OCI-LY1 (cell line): ENCODE measurements around the gene ZNF442.
"Not testable (repeated sequence)": the region's sequence is repeated elsewhere in the genome, so short reads cannot be mapped to it uniquely, and the experiment has no call there.

Experiments used
- H2AFZ ChIP-seq: fragments of 200-600 bp; sonication (generic), shearing (Covaris generic); 2 replicates; pipeline ENCODE4 v1.6.0; 2014; ENCODE audit warnings: antibody characterized with exemption, mild to moderate bottlenecking, low read length
- H3F3A ChIP-seq: fragments of 200-600 bp; sonication (generic), shearing (Covaris generic); 2 replicates; pipeline ENCODE4 v1.6.0; 2014; ENCODE audit warnings: mild to moderate bottlenecking, antibody characterized with exemption, low read length, moderate library complexity; ENCODE audit not compliant: insufficient read depth
- H3K27ac ChIP-seq: fragments of 200-600 bp; sonication (generic); 2 replicates; pipeline ENCODE4 v1.5.1; 2014; ENCODE audit warnings: low read length, mixed run types, mild to moderate bottlenecking, low read depth; ENCODE audit not compliant: poor library complexity, severe bottlenecking
- H3K27me3 ChIP-seq: fragments of 200-600 bp; sonication (generic); 2 replicates; pipeline ENCODE4 v1.6.0; 2014; ENCODE audit warnings: antibody characterized with exemption, mild to moderate bottlenecking, low read length, moderate library complexity; ENCODE audit not compliant: insufficient read depth
- H3K36me3 ChIP-seq: fragments of 200-600 bp; sonication (generic); 2 replicates; pipeline ENCODE4 v1.6.1; 2014; ENCODE audit warnings: mild to moderate bottlenecking, antibody characterized with exemption, low read length, moderate library complexity, mixed read lengths; ENCODE audit not compliant: insufficient read depth
- H3K4me1 ChIP-seq: fragments of 200-600 bp; sonication (generic); 2 replicates; pipeline ENCODE4 v1.5.1; 2014; ENCODE audit warnings: mild to moderate bottlenecking, low read length, moderate library complexity; ENCODE audit not compliant: insufficient read depth, severe bottlenecking
- H3K4me2 ChIP-seq: fragments of 200-600 bp; sonication (generic), shearing (Covaris generic); 2 replicates; pipeline ENCODE4 v1.6.1; 2014; ENCODE audit warnings: low read length
- H3K4me3 ChIP-seq: fragments of 200-600 bp; sonication (generic); 2 replicates; pipeline ENCODE4 v1.5.1; 2014; ENCODE audit warnings: low read length, low read depth, mild to moderate bottlenecking, mixed read lengths; ENCODE audit not compliant: poor library complexity, severe bottlenecking
- H3K79me2 ChIP-seq: fragments of 200-600 bp; shearing (Covaris generic); 2 replicates; pipeline ENCODE4 v1.6.1; 2016; ENCODE audit warnings: mixed run types, low read length, mixed read lengths; ENCODE audit not compliant: insufficient read depth
- H3K9ac ChIP-seq: fragments of 200-600 bp; sonication (generic), shearing (Covaris generic); 2 replicates; pipeline ENCODE4 v1.6.1; 2014; ENCODE audit warnings: mild to moderate bottlenecking, low read length, mixed read lengths
- H3K9me2 ChIP-seq: fragments of 200-600 bp; sonication (generic), shearing (Covaris generic); 2 replicates; pipeline ENCODE4 v1.6.1; 2014; ENCODE audit warnings: low read depth, mild to moderate bottlenecking, low read length, mixed read lengths
- H3K9me3 ChIP-seq: fragments of 200-600 bp; shearing (Covaris generic); 2 replicates; pipeline ENCODE4 v1.6.1; 2014; ENCODE audit warnings: low read length, mixed read lengths
- H4K20me1 ChIP-seq: fragments of 200-600 bp; sonication (generic), shearing (Covaris generic); 2 replicates; pipeline ENCODE4 v1.6.0; 2016; ENCODE audit warnings: mild to moderate bottlenecking, low read length; ENCODE audit not compliant: insufficient read depth
- CTCF ChIP-seq: fragments of 200-600 bp; sonication (generic), shearing (Covaris generic); IDR thresholded peaks from 2 replicates; pipeline ENCODE4 v1.5.1; 2017; ENCODE audit warnings: mild to moderate bottlenecking, antibody characterized with exemption, low read length, moderate library complexity, mixed read lengths
- EZH2 ChIP-seq: fragments of 200-600 bp; sonication (generic), shearing (Covaris generic); IDR thresholded peaks from 2 replicates; pipeline ENCODE4 v1.8.0; 2017; ENCODE audit warnings: borderline replicate concordance, mixed run types, mild to moderate bottlenecking, antibody characterized with exemption, low read length, moderate library complexity, mixed read lengths

ZNF442 gene

GRCh38 chr19:12365236-12366162 lies at the start of gene ZNF442:
Gene ZNF442 (minus strand): TSS chr19:12365683. CDS start chr19:12363631, 2,052 bp downstream.
- no peaks in the 10 kb centered on the region for H3F3A ChIP-seq
- no peak within 1 kb of the TSS for H3K27ac ChIP-seq
- no peaks in the 10 kb centered on the region for H3K9me3 ChIP-seq
- H3K4me3 ChIP-seq: peak within 1 kb of the TSS; percentile 85
- H2AFZ ChIP-seq: peak within 1 kb of the TSS; percentile 64; the same call in 1 of the 2 replicates
- no peaks in the 10 kb centered on the region for H4K20me1 ChIP-seq
- H3K36me3 ChIP-seq: no peaks in the 10 kb centered on the region
- peaks cover 13% of the 10 kb centered on the region for H3K4me1 ChIP-seq
- peak within 1 kb of the TSS; percentile 75 for H3K4me2 ChIP-seq
- H3K27me3 ChIP-seq: no peaks in the 10 kb centered on the region
- peak within 1 kb of the TSS; percentile 84 for H3K9ac ChIP-seq
- H3K9me2 ChIP-seq: no peaks in the 10 kb centered on the region
- no peak for TF ChIP-seq EZH2
- TF ChIP-seq CTCF: peak; percentile 21; the same call in 1 of the 2 replicates
- H3K79me2 ChIP-seq: no peaks in the 10 kb centered on the region

- Histone ChIP-seq H3K9me3 (0 out of 2 replicates have a peak, but pooled peaks cover 9% of the 10 kb centered on the region), H2AFZ (no peak overlapping the region), H4K20me1 (no peaks in the 10 kb centered on the region), H3F3A (no peaks in the 10 kb centered on the region), H3K9me2 (no peaks in the 10 kb centered on the region), H3K36me3 (no peaks in the 10 kb centered on the region), H3K9ac (no peak overlapping the region), H3K27me3 (no peaks in the 10 kb centered on the region), H3K4me3 (no peak overlapping the region), H3K4me1 (no peaks in the 10 kb centered on the region), H3K27ac (no peak overlapping the region), H3K79me2 (no peaks in the 10 kb centered on the region), H3K4me2 (no peak overlapping the region)
- no peak for TF ChIP-seq EZH2
Observed at GRCh38 chr19:12411893-12412292, 46.4 kb upstream of the ZNF442 start.

GRCh38 chr19:12400633-12401502 lies 35.4 kb upstream of the ZNF442 start, which contains the start of gene ZNF799:
Gene ZNF799 (minus strand): TSS chr19:12401271. CDS start chr19:12401070, 201 bp downstream.
- Histone ChIP-seq H3K4me2 (peak within 1 kb of the TSS; percentile 75), H2AFZ (peak within 1 kb of the TSS; percentile 80; the same call in 1 of the 2 replicates), H3K27me3 (no peaks in the 10 kb centered on the region), H4K20me1 (no peaks in the 10 kb centered on the region), H3K79me2 (no peaks in the 10 kb centered on the region), H3F3A (no peaks in the 10 kb centered on the region), H3K9me3 (0 out of 2 replicates have a peak, but pooled peaks cover 5% of the 10 kb centered on the region), H3K4me3 (peak within 1 kb of the TSS; percentile 92), H3K27ac (no peak within 1 kb of the TSS), H3K4me1 (peaks cover 7% of the 10 kb centered on the region), H3K36me3 (no peaks in the 10 kb centered on the region), H3K9ac (peak within 1 kb of the TSS; percentile 85), H3K9me2 (no peaks in the 10 kb centered on the region)
- TF ChIP-seq CTCF: no peak; the same call in 1 of the 2 replicates
- no peak for TF ChIP-seq EZH2

DNA sequence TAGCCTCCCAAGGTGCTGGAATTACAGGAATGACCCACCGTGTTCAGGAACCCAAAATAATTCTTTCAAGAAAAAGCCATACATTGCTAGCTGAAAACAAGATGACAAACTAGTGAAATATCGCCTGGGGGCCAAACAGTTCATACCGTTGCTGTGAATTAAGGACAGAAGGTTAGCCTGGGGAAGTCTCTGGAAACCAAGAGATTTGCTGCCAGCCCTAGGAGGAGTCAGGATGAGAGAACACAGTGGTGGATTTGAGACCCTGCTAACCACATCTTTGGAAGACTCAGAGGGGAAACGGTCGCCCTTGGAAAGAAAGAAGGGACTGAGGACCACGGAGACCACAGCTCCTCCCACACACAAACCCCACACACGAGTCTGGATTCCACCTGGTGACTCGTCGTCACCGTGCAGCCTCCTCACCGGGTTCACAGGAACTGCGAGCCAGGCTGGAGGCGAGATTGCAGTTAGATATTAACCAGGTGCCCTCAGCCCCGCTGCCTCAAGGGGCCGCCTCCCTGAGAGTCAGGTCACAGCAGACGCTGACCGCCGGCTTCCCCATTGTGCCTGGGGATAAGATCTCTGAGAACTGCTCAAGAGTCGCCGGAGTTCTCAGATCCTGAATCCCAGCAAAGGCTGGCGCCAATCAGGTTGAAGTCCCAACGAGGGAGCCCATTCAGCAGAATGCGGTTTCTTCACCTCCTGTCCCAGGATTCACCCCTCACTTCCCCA lies 34.6 kb upstream of the ZNF442 start:
- H3K4me3 ChIP-seq: peak overlapping the region; percentile 92
- H3K4me1 ChIP-seq, H3K27me3 ChIP-seq, H3F3A ChIP-seq, H3K9me3 ChIP-seq, H3K9me2 ChIP-seq, H3K79me2 ChIP-seq, H2AFZ ChIP-seq, H3K36me3 ChIP-seq, H4K20me1 ChIP-seq, H3K27ac ChIP-seq: not testable (repeated sequence)
- H3K9ac ChIP-seq: peak overlapping the region; percentile 85
- peak overlapping the region; percentile 75 for H3K4me2 ChIP-seq

DNA sequence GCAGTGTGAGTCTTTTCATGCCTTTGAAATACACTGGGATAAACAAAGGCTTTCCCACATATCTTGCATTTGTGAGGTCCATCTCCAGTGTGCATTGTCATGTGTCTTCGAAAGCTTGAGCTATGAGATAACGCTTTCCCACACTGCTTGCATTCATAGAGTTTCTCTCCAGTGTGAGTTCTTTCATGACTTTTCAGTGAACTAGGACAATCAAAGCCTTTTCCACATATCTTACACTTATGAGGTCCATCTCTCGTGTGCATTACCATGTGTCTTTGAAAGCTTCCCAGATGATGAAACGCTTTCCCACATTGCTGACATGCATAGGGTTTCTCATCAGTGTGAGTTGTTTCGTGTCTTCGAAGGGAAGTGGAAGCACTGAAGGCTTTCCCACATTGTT lies 25.7 kb upstream of the ZNF442 start:
- not testable (repeated sequence) for H3K9me2 ChIP-seq, H3K4me3 ChIP-seq, H3F3A ChIP-seq, H3K9me3 ChIP-seq, H3K79me2 ChIP-seq, H3K4me1 ChIP-seq, H3K4me2 ChIP-seq, H4K20me1 ChIP-seq, H3K27ac ChIP-seq, H3K27me3 ChIP-seq, H2AFZ ChIP-seq, H3K9ac ChIP-seq
- peaks cover 44% of the 10 kb centered on the region for H3K36me3 ChIP-seq
